Neural progenitor cell (in vitro differentiated cells): ENCODE data around the gene ARF3. TPM values are rescaled to one million over a fixed set of nuclear protein-coding genes. Genes with fewer than 3 reads are reported as not detected.
A peak's percentile ranks its signal among the peaks of the same experiment; 100 is the strongest.

Source experiments
- DNase-seq: peaks from one replicate; pipeline ENCODE4 v3.0.0-alpha.2; 2016; ENCODE audit warnings: low spot score
- H2AFZ ChIP-seq: fragments of 200-600 bp; sonication (generic); replicated peaks from 2 replicates; pipeline ENCODE4 v1.6.1; 2016; ENCODE audit warnings: antibody characterized with exemption
- H3F3A ChIP-seq: fragments of 200-600 bp; sonication (generic); 2 replicates; pipeline ENCODE4 v1.6.1; 2016; ENCODE audit warnings: antibody characterized with exemption, low read depth
- H3K27ac ChIP-seq: fragments of 200-600 bp; sonication (generic); 2 replicates; pipeline ENCODE4 v1.5.1; 2016; ENCODE audit warnings: mild to moderate bottlenecking
- H3K27me3 ChIP-seq: fragments of 200-600 bp; sonication (generic); 2 replicates; pipeline ENCODE4 v1.6.1; 2016; ENCODE audit warnings: mild to moderate bottlenecking, moderate library complexity
- H3K36me3 ChIP-seq: fragments of 200-600 bp; sonication (generic); 2 replicates; pipeline ENCODE4 v1.5.1; 2016
- H3K4me1 ChIP-seq: fragments of 200-600 bp; sonication (generic); 2 replicates; pipeline ENCODE4 v1.6.1; 2016; ENCODE audit warnings: mixed run types
- H3K4me2 ChIP-seq: fragments of 200-600 bp; sonication (generic); 2 replicates; pipeline ENCODE4 v1.6.1; 2016
- H3K4me3 ChIP-seq: fragments of 200-600 bp; sonication (generic); 2 replicates; pipeline ENCODE4 v1.5.1; 2016
- H3K79me2 ChIP-seq: fragments of 200-600 bp; sonication (generic); 2 replicates; pipeline ENCODE4 v1.6.1; 2016; ENCODE audit warnings: low read depth
- H3K9ac ChIP-seq: fragments of 200-600 bp; sonication (generic); 2 replicates; pipeline ENCODE4 v1.6.1; 2016
- H3K9me3 ChIP-seq: fragments of 200-600 bp; sonication (generic); 2 replicates; pipeline ENCODE4 v1.5.1; 2016; ENCODE audit warnings: low read depth
- H4K20me1 ChIP-seq: fragments of 200-600 bp; sonication (generic); 2 replicates; pipeline ENCODE4 v1.6.1; 2016; ENCODE audit warnings: low read depth
- H3K27ac Mint-ChIP-seq: 3 replicates; pipeline ENCODE4 v1.8.0; 2021; ENCODE audit warnings: mixed read lengths
- H3K27me3 Mint-ChIP-seq: 2 replicates; pipeline ENCODE4 v1.8.0; 2022; ENCODE audit warnings: low read depth, mild to moderate bottlenecking, inconsistent platforms, moderate library complexity, mixed read lengths; ENCODE audit not compliant: insufficient read depth
- H3K36me3 Mint-ChIP-seq: 3 replicates; pipeline ENCODE4 v1.8.0; 2021; ENCODE audit warnings: mixed read lengths
- H3K4me1 Mint-ChIP-seq: 3 replicates; pipeline ENCODE4 v1.8.0; 2021; ENCODE audit warnings: mixed read lengths
- H3K4me3 Mint-ChIP-seq: 3 replicates; pipeline ENCODE4 v1.8.0; 2021; ENCODE audit warnings: mild to moderate bottlenecking, moderate library complexity, mixed read lengths
- H3K9me3 Mint-ChIP-seq: 3 replicates; pipeline ENCODE4 v1.8.0; 2020; ENCODE audit warnings: mixed read lengths
- EZH2 ChIP-seq: fragments of 200-600 bp; sonication (generic); IDR thresholded peaks from 2 replicates; pipeline ENCODE4 v1.6.1; 2017; ENCODE audit warnings: antibody characterized with exemption, mild to moderate bottlenecking, moderate library complexity
- EZH2phosphoT487 ChIP-seq: fragments of 200-600 bp; sonication (generic); IDR thresholded peaks from 2 replicates; pipeline ENCODE4 v1.6.1; 2017; ENCODE audit warnings: antibody characterized with exemption
- total RNA-seq: library from RNA; depleted of rRNA; stranded (reverse); fragments of >200 nt; gene quantifications from 2 replicates; pipeline ENCODE4 v1.2.3, GENCODE V29; 2015; ENCODE audit warnings: low replicate concordance
- TF ChIP-seq, protein P1 (sequence below): fragments of 200-600 bp; sonication (generic); IDR thresholded peaks from 2 replicates; pipeline ENCODE4 v1.5.1; 2017; ENCODE audit warnings: antibody characterized with exemption, mild to moderate bottlenecking

Gene ARF3
- total RNA-seq, 1 donor from 2014 or later = 84.1 TPM

DNA sequence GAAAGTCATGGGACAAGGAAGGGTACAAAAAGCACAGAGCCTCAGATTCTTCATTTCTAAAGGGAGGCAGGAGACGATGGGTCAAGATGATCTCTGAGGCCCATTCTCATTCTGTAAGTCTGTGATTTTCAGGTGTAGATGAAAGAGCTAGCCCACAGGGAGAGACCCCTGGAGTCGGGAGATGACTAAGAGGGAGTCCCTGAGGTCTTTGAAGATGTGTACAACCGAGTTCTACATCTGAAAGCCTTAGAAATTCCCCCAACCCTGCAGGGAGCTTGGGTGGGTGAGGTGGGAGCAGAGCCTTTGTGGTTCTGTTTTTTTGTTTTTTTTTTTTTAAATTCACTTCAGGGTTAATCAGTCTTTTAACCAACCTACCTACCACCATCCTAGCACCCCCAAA is 11.2 kb upstream of the ARF3 start:
- no peak for DNase-seq
- no peaks in the 10 kb centered on the region for H3K79me2 ChIP-seq
- H4K20me1 ChIP-seq = peaks cover 32% of the 10 kb centered on the region
- peaks cover 29% of the 10 kb centered on the region for H3F3A ChIP-seq
- peaks cover 67% of the 10 kb centered on the region for H3K27me3 ChIP-seq
- no peaks in the 10 kb centered on the region for H3K9me3 ChIP-seq
- H3K9ac ChIP-seq = no peak overlapping the region
- TF ChIP-seq EZH2 = no peak
- TF ChIP-seq EZH2phosphoT487 = no peak
- TF ChIP-seq, protein P1, sequence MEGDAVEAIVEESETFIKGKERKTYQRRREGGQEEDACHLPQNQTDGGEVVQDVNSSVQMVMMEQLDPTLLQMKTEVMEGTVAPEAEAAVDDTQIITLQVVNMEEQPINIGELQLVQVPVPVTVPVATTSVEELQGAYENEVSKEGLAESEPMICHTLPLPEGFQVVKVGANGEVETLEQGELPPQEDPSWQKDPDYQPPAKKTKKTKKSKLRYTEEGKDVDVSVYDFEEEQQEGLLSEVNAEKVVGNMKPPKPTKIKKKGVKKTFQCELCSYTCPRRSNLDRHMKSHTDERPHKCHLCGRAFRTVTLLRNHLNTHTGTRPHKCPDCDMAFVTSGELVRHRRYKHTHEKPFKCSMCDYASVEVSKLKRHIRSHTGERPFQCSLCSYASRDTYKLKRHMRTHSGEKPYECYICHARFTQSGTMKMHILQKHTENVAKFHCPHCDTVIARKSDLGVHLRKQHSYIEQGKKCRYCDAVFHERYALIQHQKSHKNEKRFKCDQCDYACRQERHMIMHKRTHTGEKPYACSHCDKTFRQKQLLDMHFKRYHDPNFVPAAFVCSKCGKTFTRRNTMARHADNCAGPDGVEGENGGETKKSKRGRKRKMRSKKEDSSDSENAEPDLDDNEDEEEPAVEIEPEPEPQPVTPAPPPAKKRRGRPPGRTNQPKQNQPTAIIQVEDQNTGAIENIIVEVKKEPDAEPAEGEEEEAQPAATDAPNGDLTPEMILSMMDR = no peak
- H3K27ac Mint-ChIP-seq = no peak overlapping the region
- H3K9me3 Mint-ChIP-seq = no peaks in the 10 kb centered on the region
- no peaks in the 10 kb centered on the region for H3K36me3 ChIP-seq
- H3K36me3 Mint-ChIP-seq = no peaks in the 10 kb centered on the region
- H3K4me3 Mint-ChIP-seq = peak overlapping the region; percentile 31
- H2AFZ ChIP-seq = no peak overlapping the region
- H3K27me3 Mint-ChIP-seq = peaks cover 69% of the 10 kb centered on the region
- peaks cover 28% of the 10 kb centered on the region for H3K4me1 Mint-ChIP-seq
- H3K27ac ChIP-seq = no peak overlapping the region
- H3K4me1 ChIP-seq = peaks cover 31% of the 10 kb centered on the region
- H3K4me2 ChIP-seq = no peak overlapping the region
- H3K4me3 ChIP-seq = no peak overlapping the region

DNA sequence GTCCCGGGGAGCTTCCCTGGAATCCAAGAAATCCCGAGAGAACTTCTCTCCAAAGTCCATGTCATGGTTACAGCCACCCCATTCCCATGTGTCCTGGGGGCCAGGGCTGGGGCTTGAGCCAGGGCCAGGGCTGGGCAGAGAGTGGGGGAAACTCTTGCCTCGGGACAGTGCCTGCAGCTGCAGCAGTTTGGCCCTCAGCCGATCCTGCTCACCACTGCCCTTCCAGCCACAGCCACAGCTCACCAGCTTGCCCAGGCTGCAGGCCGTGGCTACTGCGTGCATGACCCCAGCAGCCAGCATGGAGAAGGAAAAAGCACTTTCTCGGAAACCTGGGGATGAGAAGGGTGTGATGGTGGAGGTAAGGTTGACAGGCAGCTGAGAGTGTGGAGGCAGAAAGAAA is 10.7 kb upstream of the ARF3 start:
- peaks cover 64% of the 10 kb centered on the region for H3K27me3 Mint-ChIP-seq
- no peaks in the 10 kb centered on the region for H3K9me3 Mint-ChIP-seq
- H2AFZ ChIP-seq = no peak overlapping the region
- H3K36me3 ChIP-seq = no peaks in the 10 kb centered on the region
- peaks cover 28% of the 10 kb centered on the region for H3K4me1 Mint-ChIP-seq
- H3K27ac Mint-ChIP-seq = no peak overlapping the region
- H3K27me3 ChIP-seq = peaks cover 62% of the 10 kb centered on the region
- H3K36me3 Mint-ChIP-seq = no peaks in the 10 kb centered on the region
- H3F3A ChIP-seq = peaks cover 24% of the 10 kb centered on the region
- H3K4me3 Mint-ChIP-seq = peak overlapping the region; percentile 31
- peaks cover 27% of the 10 kb centered on the region for H4K20me1 ChIP-seq
- H3K27ac ChIP-seq = no peak overlapping the region
- no peak overlapping the region for H3K4me3 ChIP-seq
- H3K9me3 ChIP-seq = no peaks in the 10 kb centered on the region
- H3K9ac ChIP-seq = no peak overlapping the region
- no peak for DNase-seq
- peaks cover 31% of the 10 kb centered on the region for H3K4me1 ChIP-seq
- no peaks in the 10 kb centered on the region for H3K79me2 ChIP-seq
- H3K4me2 ChIP-seq = no peak overlapping the region
- TF ChIP-seq, protein P1 = no peak
- TF ChIP-seq EZH2 (no peak), EZH2phosphoT487 (no peak)

DNA sequence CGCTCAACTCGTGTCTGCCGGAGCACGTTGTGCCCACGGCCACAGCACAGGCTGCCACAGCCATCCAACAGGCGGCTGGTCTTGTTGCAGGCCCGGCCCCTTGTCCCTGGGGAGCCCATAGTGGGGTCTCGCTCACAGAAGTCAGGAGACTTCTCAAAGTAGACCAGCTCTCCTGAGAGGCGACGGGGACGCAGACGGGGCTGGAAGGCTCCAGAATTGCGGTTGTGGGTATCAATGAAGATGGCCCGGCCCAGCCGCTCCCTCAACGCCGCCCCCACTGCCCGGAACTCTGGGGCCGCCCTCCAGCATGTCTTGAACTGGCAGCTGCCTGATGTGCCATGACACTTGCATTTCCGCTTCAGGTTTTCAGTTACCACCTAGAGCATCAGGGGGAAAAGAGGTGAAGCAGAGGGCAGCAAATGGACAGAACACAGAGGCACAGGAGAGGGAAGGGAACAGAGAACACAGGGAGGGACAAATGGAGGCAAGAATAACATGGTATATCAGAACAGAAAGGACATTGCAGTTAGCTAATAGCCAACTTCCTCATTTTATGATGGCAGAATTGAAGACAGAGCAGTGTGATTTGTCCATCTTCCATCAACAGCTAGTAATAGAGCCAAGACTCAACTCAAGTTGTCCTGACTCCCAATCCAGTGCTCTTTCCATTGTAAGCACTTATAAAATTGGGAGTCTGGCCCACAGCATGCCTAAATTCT is 9.0 kb upstream of the ARF3 start:
- H3K4me3 Mint-ChIP-seq = no peak overlapping the region
- H3F3A ChIP-seq = peaks cover 23% of the 10 kb centered on the region
- no peak overlapping the region for H3K4me2 ChIP-seq

More for the DNA sequence above, 9.0 kb upstream of the ARF3 start:
- no peak for DNase-seq
- Histone ChIP-seq H3K27ac (no peak overlapping the region), H3K9me3 (no peaks in the 10 kb centered on the region), H2AFZ (no peak overlapping the region), H4K20me1 (peaks cover 14% of the 10 kb centered on the region), H3K4me3 (no peak overlapping the region), H3K79me2 (no peaks in the 10 kb centered on the region), H3K36me3 (no peaks in the 10 kb centered on the region), H3K9ac (no peak overlapping the region), H3K4me1 (peaks cover 31% of the 10 kb centered on the region), H3K27me3 (peaks cover 46% of the 10 kb centered on the region)
- no peaks in the 10 kb centered on the region for H3K9me3 Mint-ChIP-seq
- no peaks in the 10 kb centered on the region for H3K36me3 Mint-ChIP-seq
- no peak overlapping the region for H3K27ac Mint-ChIP-seq
- peaks cover 51% of the 10 kb centered on the region for H3K27me3 Mint-ChIP-seq
- no peak for TF ChIP-seq EZH2
- no peak for TF ChIP-seq EZH2phosphoT487
- TF ChIP-seq, protein P1 = no peak
- peaks cover 25% of the 10 kb centered on the region for H3K4me1 Mint-ChIP-seq
